Retinal pigment epithelial cell (primary cell): Measurements from ENCODE around the gene GSK3A.
A peak's percentile ranks its signal among the peaks of the same experiment; 100 is the strongest.

ENCODE experiments used
- DNase-seq: peaks from one replicate; pipeline ENCODE4 v3.0.0-alpha.2; 2010; ENCODE audit warnings: low read depth
- H3K4me3 ChIP-seq: 2 replicates; pipeline ENCODE4 v1.5.1; 2011; ENCODE audit warnings: mild to moderate bottlenecking, low read length, control low read depth, moderate library complexity
- TF ChIP-seq, protein P1 (sequence below): conservative IDR thresholded peaks from 2 replicates; pipeline ENCODE4 v1.5.1; 2011; ENCODE audit warnings: low read depth, low read length, control low read depth, inconsistent platforms

The GSK3A gene

GRCh38 chr19:42189133-42189532 lies 53.3 kb downstream of the GSK3A start:
- H3K4me3 ChIP-seq: no peak overlapping the region
- no peak for DNase-seq
- TF ChIP-seq, protein P1, sequence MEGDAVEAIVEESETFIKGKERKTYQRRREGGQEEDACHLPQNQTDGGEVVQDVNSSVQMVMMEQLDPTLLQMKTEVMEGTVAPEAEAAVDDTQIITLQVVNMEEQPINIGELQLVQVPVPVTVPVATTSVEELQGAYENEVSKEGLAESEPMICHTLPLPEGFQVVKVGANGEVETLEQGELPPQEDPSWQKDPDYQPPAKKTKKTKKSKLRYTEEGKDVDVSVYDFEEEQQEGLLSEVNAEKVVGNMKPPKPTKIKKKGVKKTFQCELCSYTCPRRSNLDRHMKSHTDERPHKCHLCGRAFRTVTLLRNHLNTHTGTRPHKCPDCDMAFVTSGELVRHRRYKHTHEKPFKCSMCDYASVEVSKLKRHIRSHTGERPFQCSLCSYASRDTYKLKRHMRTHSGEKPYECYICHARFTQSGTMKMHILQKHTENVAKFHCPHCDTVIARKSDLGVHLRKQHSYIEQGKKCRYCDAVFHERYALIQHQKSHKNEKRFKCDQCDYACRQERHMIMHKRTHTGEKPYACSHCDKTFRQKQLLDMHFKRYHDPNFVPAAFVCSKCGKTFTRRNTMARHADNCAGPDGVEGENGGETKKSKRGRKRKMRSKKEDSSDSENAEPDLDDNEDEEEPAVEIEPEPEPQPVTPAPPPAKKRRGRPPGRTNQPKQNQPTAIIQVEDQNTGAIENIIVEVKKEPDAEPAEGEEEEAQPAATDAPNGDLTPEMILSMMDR: no peak

DNA sequence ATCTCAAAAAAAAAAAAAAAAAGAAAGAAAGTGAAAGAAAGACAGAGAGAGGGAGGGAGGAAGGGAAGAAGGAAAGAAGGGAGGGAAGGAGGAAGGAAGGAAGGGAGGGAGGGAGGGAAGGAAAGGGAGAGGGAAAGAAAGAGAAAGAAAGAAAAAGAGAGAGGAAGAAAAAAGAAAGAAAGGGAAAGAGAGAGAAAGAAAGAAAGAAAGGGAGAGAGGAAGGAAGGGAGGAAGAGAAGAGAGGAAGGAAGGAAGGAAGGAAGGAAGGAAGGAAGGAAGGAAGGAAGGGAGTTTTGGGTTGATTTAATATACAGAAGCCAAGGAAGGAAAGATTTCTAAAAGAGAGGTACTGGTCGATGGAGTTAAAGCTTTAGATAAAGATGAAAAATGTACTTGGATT lies 53.7 kb downstream of the GSK3A start:
- TF ChIP-seq, protein P1: no peak
- no peak overlapping the region for H3K4me3 ChIP-seq
- DNase-seq: no peak

DNA sequence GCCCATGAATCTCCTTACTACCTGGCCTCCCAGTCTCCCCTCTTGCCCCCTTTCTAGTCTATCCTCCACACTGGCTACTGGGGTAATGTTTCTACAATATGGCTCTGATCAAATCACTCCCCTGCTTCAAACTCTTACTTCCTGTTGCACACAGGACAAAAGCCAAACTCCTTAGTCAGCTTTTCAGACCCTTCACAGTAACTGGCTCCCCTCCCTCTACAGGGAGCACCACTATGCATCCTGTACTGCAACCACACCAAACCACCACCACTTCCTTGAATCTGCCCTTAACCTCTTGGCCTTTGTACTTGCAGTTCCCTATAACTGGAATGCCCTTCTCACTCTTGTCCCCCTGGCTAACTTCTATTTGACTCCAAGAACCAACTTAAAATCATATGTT lies 57.1 kb downstream of the GSK3A start:
- DNase-seq: no peak
- no peak overlapping the region for H3K4me3 ChIP-seq
- TF ChIP-seq, protein P1: no peak

DNA sequence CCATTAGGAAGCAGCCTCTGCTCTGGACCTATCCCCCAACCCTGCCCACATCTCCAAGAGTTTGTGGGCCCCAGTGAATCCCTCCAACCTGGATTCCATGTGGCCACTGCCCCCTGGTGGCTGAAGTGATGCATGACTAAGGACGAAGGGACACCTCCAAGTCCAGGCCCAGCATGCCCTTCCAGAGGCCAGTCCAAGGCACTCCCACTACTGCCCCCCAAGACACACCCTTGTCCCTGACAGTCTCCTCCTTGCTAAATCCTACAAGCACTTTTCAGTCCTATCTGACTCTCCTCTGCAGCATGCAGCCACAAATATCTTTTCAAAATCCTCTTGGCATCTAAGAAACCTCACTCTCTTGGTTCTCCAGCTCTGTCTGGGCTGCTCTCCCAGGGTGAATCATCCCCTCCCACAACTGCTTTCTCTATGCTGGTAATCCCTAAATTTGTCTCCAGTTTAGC lies 58.0 kb downstream of the GSK3A start:
- no peak for DNase-seq
- H3K4me3 ChIP-seq: no peak overlapping the region
- TF ChIP-seq, protein P1: peak; percentile 95
